Nucleus accumbens (tissue), 56 donors: ENCODE measurements around the gene GLTP.
A peak's percentile ranks its signal among the peaks of the same experiment; 100 is the strongest.

ENCODE experiments used
- DNase-seq, 56 donors: peaks; one replicate each; lab custom pipeline; 2025; lab: John Stamatoyannopoulos, UW

Gene GLTP

DNA sequence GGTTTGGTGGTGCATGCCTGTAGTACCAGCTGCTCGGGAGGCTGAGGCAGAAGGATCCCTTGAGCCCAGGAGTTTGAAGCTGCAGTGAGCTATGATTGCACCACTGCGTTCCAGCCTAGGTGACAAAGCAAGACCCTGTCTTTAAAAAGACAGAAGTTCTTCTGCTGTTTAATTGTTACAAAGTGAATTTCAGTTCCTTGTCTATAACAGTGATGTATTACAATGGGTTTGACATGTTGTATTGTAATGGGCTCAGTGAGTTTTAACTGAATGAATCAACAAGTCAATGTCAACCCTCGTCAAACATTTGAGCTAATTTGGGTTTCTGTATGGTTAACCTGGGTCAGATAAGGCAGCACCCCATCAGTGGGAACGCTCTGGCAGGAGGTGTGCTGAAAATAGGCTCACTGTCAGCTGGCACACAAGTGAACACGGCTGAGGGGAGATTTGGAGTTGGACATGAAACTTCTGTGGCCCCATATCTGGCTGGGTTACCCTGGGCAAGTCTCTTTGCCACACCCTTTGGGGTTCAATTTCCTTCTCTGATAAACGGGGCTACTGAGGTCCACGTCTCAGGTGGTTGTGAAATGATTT is 33.1 kb downstream of the GLTP start:
- no peak for DNase-seq

- DNase-seq, result no peak
These were observed 34.5 kb downstream of the GLTP start for GRCh38 chr12:109845824-109846205.

GRCh38 chr12:109844983-109845823 is 35.1 kb downstream of the GLTP start:
- peak in 53 of 56 donors; percentile 11 to 91 (median 68) for DNase-seq

DNA sequence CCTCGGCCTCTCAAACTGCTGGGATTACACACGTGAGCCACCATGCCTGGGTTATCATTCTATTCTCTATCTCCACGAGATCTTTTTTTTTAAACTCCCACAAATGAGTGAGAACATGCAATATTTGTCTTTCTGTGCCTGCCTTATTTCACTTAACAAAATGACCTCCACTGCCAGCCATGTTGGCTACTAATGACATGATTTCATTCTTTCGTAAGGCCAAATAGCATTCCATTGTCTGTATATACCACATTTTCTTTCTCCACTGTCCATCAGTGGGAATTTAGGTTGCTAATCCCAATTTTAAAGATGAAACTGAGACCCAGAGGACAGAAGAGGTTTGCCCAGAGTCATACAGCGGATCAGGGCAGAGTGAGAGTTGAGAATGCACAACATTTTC is 36.2 kb downstream of the GLTP start:
- DNase-seq, result no peak

- no peak for DNase-seq
These were observed 38.3 kb downstream of the GLTP start for GRCh38 chr12:109842021-109842420.

DNA sequence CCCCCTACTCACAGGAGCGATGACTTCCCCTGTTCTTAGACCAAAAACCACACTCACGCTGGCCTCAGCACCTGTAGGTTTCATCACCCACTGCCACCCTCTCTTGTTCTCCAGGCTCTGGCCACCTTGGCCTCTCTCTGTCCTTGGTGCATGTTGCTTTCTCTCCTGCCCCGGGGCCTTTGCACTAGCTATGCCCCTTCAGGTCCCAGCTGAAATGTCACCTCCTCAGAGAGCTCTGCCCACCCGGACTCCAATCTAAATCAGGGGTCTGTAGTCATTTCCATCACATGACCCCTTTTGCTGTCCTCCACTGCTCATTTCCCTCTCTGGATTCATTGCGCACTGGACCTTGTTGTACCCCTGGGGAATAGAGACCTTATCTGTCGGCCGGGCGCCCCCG is 39.0 kb downstream of the GLTP start:
- no peak for DNase-seq

DNA sequence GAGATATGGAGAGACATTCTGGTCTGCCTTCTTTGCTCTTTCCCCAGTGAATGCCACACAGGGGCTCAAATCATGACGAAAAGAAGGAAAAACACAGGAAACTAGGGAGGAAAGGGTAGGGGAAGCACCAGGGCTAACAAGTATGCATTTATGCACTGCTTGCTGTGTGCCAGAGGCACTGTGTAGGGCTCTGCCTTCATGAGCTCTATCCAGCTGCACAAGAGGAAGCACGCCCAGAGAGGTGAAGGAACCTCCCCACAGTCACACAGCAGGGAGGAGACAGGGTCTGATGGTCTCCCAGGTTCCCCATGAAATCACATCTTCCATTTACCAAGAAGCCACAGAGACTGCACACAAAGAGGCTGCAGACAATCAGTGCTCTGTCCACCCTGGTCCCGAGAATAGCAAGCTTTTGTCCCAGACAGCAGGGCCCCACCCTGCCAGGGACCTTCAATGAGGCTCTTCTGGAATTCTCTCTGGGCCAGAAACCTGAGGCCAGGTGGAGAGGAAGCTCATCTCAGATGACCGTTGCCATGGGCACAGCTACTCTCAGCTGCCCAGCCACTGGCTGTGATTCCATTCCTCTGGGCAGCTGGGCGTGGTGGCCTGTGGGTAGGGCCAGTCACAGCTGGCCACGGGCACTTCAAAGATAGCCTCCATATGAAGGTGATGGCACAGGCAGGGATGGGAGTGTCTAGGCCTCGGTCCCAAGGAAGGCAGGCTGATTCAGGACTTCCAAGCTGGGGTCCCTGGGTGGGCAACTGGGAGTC is 39.9 kb downstream of the GLTP start:
- DNase-seq, result peak in 9 of 56 donors; percentile 9 to 58 (median 21)

- DNase-seq, result no peak
These were observed 40.9 kb downstream of the GLTP start for GRCh38 chr12:109839444-109839843.

DNA sequence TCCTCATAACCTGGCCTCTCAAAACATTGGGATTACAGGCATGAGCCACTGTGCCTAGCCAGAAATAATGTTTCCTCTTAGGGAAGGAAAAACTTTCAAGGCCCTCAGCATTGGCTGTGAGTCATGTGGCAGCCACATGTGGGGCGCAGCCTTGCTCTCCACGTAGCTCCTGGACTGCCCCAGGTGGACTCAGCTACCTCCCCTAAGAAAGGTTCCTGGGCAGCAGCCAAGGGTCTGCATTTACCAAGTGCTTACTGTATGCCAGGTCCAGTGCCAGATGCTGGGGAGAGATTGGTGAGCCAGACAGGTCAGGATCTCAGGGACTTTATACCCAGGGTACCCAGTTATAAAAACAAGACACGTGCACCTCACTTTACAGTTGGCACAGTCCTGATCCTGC is 43.4 kb downstream of the GLTP start:
- DNase-seq, result no peak

- no peak for DNase-seq
These were observed 44.5 kb downstream of the GLTP start for GRCh38 chr12:109835827-109836226.

GRCh38 chr12:109833307-109834189 is 46.8 kb downstream of the GLTP start, which contains the start of gene TRPV4:
TRPV4 (minus strand) TSS chr12:109833398; CDS start chr12:109814796, 18,602 bp downstream.
- DNase-seq, result no peak

GRCh38 chr12:109832541-109833306 is 47.6 kb downstream of the GLTP start:
- DNase-seq, result no peak

- no peak for DNase-seq
These were observed 48.4 kb downstream of the GLTP start for GRCh38 chr12:109831929-109832328.

DNA sequence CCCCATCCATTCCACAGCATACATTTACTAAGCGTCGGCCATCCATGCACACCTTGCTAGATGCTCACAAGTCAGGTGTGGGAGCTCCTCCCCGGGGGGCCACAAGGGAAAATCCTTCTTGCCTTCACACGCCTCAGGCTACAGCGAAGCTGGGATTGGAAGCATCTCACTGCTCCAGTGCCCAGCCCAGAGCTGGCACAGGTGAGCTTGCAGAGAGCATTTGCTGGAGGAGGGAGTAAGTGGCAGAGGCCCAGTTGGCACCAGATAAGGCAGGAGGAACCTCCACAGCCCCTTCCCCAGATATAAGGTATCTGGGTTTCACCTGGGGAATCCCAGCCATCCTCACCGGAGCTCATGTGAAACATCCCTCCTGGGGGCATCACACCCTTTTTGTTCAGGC is 49.0 kb downstream of the GLTP start:
- DNase-seq, result no peak

- DNase-seq, result no peak
These were observed 49.6 kb downstream of the GLTP start for GRCh38 chr12:109830718-109831117.

GRCh38 chr12:109830267-109830666 is 50.1 kb downstream of the GLTP start:
- no peak for DNase-seq

DNA sequence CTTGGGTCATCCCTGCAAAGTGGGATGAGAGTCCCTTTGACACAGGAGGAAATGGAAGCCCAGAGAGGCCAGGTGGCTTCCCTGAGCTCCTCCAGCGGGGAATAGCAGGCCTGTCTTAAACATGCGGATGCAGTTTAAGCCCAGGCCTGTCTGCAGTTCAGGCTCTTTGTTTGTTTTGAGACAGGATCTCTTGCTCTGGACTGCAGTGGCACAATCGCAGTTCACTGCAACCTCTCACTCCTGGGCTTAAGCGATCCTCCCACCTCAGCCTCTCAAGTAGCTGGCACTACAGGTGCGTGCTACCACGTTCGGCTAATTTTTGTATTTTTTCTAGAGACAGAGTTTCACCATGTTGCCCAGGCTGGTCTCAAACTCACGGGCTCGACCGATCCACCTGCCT is 50.7 kb downstream of the GLTP start:
- no peak for DNase-seq

- no peak for DNase-seq
These were observed 51.4 kb downstream of the GLTP start for GRCh38 chr12:109828754-109829511.
